HUDEP-2 (cell line): ENCODE data around the gene CPA2.
"Not testable (repeated sequence)": the region's sequence is repeated elsewhere in the genome, so short reads cannot be mapped to it uniquely, and the experiment has no call there.

ENCODE experiments used
- DNase-seq, 76 experiments: peaks; one replicate each; lab custom pipeline; 2025; ENCODE audit not compliant: unreplicated experiment in 76 of 76; lab: John Stamatoyannopoulos, UW

The CPA2 gene

GRCh38 chr7:130249626-130250025, 17.0 kb upstream of the CPA2 start:
- not testable (repeated sequence) for DNase-seq

- DNase-seq, result no peak
Observed at GRCh38 chr7:130254555-130254954, 12.1 kb upstream of the CPA2 start.

- DNase-seq, result no peak
Observed at GRCh38 chr7:130256704-130257103, 10.0 kb upstream of the CPA2 start.

GRCh38 chr7:130258494-130259078, 8.1 kb upstream of the CPA2 start:
- no peak for DNase-seq

- no peak for DNase-seq
Observed at GRCh38 chr7:130262448-130262847, 4.2 kb upstream of the CPA2 start.

- DNase-seq, result no peak
Observed at GRCh38 chr7:130263130-130263529, 3.5 kb upstream of the CPA2 start.

- no peak for DNase-seq
Observed at GRCh38 chr7:130266961-130267321, 278 bp downstream of the CPA2 start.

GRCh38 chr7:130268463-130269317, 2.0 kb downstream of the CPA2 start:
- DNase-seq, result no peak

GRCh38 chr7:130269318-130269694, 2.6 kb downstream of the CPA2 start:
- no peak for DNase-seq

GRCh38 chr7:130270947-130271800, 4.5 kb downstream of the CPA2 start:
- no peak for DNase-seq

- no peak for DNase-seq
Observed at GRCh38 chr7:130272381-130273080, 5.9 kb downstream of the CPA2 start.

GRCh38 chr7:130273081-130273932, 6.6 kb downstream of the CPA2 start:
- DNase-seq, result no peak

- no peak for DNase-seq
Observed at GRCh38 chr7:130273933-130274255, 7.2 kb downstream of the CPA2 start.

- no peak for DNase-seq
Observed at GRCh38 chr7:130274296-130274695, 7.6 kb downstream of the CPA2 start.

- DNase-seq, result no peak
Observed at GRCh38 chr7:130274983-130275591, 8.4 kb downstream of the CPA2 start.

- no peak for DNase-seq
Observed at GRCh38 chr7:130275826-130276297, 9.2 kb downstream of the CPA2 start.

GRCh38 chr7:130276796-130277762, 10.4 kb downstream of the CPA2 start:
- no peak for DNase-seq
